HepG2 (cell line): ENCODE results near the gene GRB10. TPM values are rescaled to one million over a fixed set of nuclear protein-coding genes. Genes with fewer than 3 reads are reported as not detected.

Experiments
- ELF4 ChIP-seq: sonication (generic); formaldehyde crosslinking; IDR thresholded peaks from 2 replicates; pipeline ENCODE4 v1.5.0; 2020; ENCODE audit warnings: missing genetic modification reagents, mild to moderate bottlenecking, moderate library complexity, borderline replicate concordance
- MBD4 ChIP-seq: IDR thresholded peaks from 2 replicates; pipeline ENCODE4 v1.6.1; 2012; ENCODE audit warnings: low read length, inconsistent platforms, borderline replicate concordance
- MEF2D ChIP-seq: sonication (generic); formaldehyde crosslinking; IDR thresholded peaks from 2 replicates; pipeline ENCODE4 v1.5.1; 2020; ENCODE audit warnings: mild to moderate bottlenecking, missing genetic modification reagents
- MLX ChIP-seq: IDR thresholded peaks from 2 replicates; pipeline ENCODE4 v1.6.1; 2016
- SMAD9 ChIP-seq: sonication (generic); formaldehyde crosslinking; IDR thresholded peaks from 2 replicates; pipeline ENCODE4 v1.5.1; 2020; ENCODE audit warnings: mild to moderate bottlenecking, missing genetic modification reagents
- SP1 ChIP-seq, 2 experiments: fragments of 450-650 bp in 1 of 2; sonication (generic) in 1 of 2; formaldehyde crosslinking in 1 of 2; IDR thresholded peaks; 2 replicates each; pipeline versions ENCODE4 v1.4.0 to v1.6.1; 2016 to 2020; ENCODE audit warnings: missing genetic modification reagents in 1 of 2
- TGIF2 ChIP-seq: IDR thresholded peaks from 2 replicates; pipeline ENCODE4 v1.6.1; 2016; ENCODE audit warnings: control low read depth, missing compliant biosample characterization
- ZBTB38 ChIP-seq: sonication (generic); formaldehyde crosslinking; IDR thresholded peaks from 2 replicates; pipeline ENCODE4 v1.5.1; 2020; ENCODE audit warnings: mild to moderate bottlenecking, missing genetic modification reagents
- ZBTB4 ChIP-seq: sonication (generic); formaldehyde crosslinking; IDR thresholded peaks from 2 replicates; pipeline ENCODE4 v1.4.0; 2020; ENCODE audit warnings: missing genetic modification reagents, mild to moderate bottlenecking, borderline replicate concordance
- ZFP82 ChIP-seq: sonication (generic); formaldehyde crosslinking; IDR thresholded peaks from 2 replicates; pipeline ENCODE4 v1.5.1; 2020; ENCODE audit warnings: mild to moderate bottlenecking, missing genetic modification reagents, borderline replicate concordance
- ZKSCAN8 ChIP-seq: IDR thresholded peaks from 2 replicates; pipeline ENCODE4 v1.6.1; 2016; ENCODE audit warnings: borderline replicate concordance, missing genetic modification reagents, missing compliant biosample characterization
- ZNF772 ChIP-seq: sonication (generic); formaldehyde crosslinking; IDR thresholded peaks from 2 replicates; pipeline ENCODE4 v1.5.0; 2020; ENCODE audit warnings: mild to moderate bottlenecking, missing genetic modification reagents
- ZNF781 ChIP-seq: sonication (generic); formaldehyde crosslinking; IDR thresholded peaks from 2 replicates; pipeline ENCODE4 v1.5.1; 2020; ENCODE audit warnings: borderline replicate concordance, mild to moderate bottlenecking, missing genetic modification reagents; ENCODE audit errors: not compliant biosample characterization
- polyA plus RNA-seq, 8 experiments: library from polyadenylated mRNA; depleted of rRNA in 3 of 8; stranded (reverse) in 7 of 8; unstranded in 1 of 8; fragments of >200 nt; fragmentation: Illumina TruSeq in 4 of 8; extraction: Trizol in 4 of 8; gene quantifications; 2 replicates each; pipeline versions ENCODE4 v1.2.1 to v1.2.3, GENCODE V29; 2011 to 2016; ENCODE audit warnings: low read depth in 4 of 8, missing spikeins in 1 of 8, mixed read lengths in 1 of 8; ENCODE audit not compliant: insufficient read depth in 1 of 8
- total RNA-seq, 5 experiments: library from RNA; depleted of rRNA; stranded (reverse); fragments of >200 nt; fragmentation: Illumina TruSeq; extraction: Trizol; gene quantifications; 2 replicates each; pipeline ENCODE4 v1.2.3, GENCODE V29; 2016; ENCODE audit warnings: low read depth in 1 of 5

Gene GRB10
- total and polyA plus RNA-seq, 2 of the 13 experiments (the other 11 are each of a cell fraction or from before 2014, with no cell fraction given): 4.0 to 6.8 TPM

GRCh38 chr7:50679218-50680007 lies 103.3 kb downstream of the GRB10 start (continued):
- TF ChIP-seq SMAD9 (CRISPR knock-in tag) (no peak), TGIF2 (CRISPR knock-in tag) (no peak), ZNF772 (no peak), MLX (CRISPR knock-in tag) (no peak), MEF2D (CRISPR knock-in tag) (no peak), SP1 (IDR thresholded peaks at IDR 0.05) (no peak), SP1 (CRISPR knock-in tag; IDR thresholded peaks at IDR 0.05) (no peak), ZBTB38 (CRISPR knock-in tag) (no peak), MBD4 (no peak), ELF4 (CRISPR knock-in tag) (no peak), ZNF781 (CRISPR knock-in tag) (no peak), ZBTB4 (CRISPR knock-in tag) (no peak), ZFP82 (CRISPR knock-in tag) (no peak), ZKSCAN8 (CRISPR knock-in tag) (no peak)
